Activated CD8-positive, alpha-beta memory T cell treated with anti-CD3 and anti-CD28 coated beads, Interleukin-2, amount 50 U/mL, for 24 hours (primary cell): ENCODE measurements around the gene GCSH.
A peak's percentile ranks its signal among the peaks of the same experiment; 100 is the strongest.

Experiments used
- DNase-seq: peaks from one replicate; pipeline ENCODE4 v3.0.0-alpha.2; 2020; ENCODE audit errors: extremely low read depth

GCSH gene

DNA sequence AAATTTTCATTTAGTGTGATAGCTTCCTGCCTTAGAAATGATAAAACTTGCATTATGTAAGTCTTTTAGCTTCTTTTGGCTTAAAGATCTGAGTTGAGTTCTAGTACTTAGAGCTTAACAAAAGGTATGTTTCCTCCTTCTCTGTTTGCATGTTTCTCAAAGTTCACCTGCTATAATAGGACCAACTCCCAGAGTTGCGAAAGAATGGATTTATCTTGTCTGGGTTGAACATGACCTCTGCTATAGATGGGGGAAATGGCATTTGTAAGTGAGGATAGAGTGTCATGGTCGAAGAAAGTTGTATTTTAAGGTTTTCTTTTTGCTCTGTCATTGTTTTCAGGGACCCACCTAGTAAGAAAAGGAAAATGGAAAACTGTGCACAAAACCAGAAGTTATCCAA lies 53.4 kb downstream of the GCSH start:
- no peak for DNase-seq

DNA sequence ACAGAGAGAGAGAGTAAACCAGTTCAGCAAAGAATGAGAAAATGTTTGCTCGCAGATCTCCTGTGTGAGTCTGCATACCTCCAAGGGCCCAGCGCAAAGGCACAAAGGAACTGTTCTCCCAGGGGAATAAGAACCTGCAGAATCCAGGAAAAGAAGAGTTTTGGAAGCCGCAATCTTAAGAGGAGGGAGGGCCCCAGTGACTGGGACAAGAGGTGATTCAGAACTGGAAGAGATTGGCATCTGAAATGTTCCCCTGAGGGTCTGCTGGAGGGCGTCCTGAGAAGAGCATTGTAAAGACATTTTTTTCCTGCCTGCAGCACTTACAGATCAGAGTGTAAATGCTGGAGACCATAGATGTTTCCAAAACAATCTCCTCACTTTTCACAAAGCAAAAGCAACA lies 54.5 kb downstream of the GCSH start:
- DNase-seq = no peak

DNA sequence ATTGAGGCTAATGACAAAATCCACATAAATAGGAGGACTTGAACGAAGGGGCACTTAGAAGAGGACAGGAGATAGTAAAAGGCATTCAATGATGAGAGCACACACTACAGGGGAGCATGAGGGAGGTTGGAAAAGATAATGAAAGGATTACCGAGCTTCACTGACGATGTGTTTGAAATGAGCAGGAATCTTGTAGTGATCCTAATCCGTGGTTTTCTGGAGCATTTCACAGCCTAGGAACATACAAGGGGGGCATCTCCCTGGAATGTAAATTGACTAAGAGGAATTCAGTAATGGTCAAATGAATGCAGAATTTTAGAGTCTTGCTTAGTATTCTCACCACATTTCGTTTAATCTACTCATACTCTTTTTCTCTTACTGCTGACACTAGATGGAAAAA lies 55.4 kb downstream of the GCSH start:
- DNase-seq = no peak

DNA sequence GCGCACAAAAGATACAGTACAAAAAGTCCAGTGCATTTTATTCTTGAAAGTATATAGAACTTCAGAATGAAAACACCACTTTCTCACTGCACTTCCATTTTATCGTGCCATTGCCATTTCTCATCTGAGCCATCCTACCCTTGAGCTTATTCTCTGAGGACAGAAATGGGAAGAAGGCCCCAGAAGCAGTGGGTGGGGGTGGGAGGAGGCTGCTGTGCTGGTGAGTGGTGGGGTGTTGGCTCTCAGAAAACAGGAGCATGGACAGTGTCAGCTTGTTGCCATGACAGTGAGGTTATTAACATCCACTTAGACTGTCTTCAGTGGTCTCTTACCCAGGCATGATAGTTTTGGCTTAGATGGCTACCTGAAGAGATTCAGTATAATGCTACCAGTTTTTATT lies 56.1 kb downstream of the GCSH start:
- no peak for DNase-seq

DNA sequence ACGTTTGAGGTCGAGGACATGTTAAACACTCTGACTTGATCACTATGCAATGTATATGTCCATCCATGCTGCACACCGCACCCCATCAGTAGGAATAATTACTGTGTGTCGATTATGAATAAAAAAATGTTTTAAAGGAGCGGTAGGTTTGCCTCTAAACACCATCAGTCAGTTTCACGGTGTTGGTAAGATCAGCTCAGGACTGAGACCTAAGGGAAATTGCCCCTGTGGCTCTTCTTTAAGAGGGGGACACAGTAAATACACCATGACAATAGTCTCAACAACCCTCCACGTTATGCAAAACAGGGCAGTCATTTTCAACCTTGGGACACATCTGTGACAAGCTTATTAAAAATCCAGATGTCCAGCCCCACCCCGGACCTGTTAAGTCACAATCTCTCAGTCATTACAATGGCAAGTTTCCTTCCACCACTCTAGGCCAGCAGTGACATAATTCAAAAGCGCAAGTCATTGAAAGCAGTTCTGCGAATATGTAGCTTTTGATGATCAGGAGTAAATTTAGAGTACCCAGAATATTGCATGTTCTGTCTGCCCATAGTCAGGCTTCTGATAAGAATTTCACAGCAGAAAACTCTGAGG lies 59.3 kb downstream of the GCSH start:
- no peak for DNase-seq

DNA sequence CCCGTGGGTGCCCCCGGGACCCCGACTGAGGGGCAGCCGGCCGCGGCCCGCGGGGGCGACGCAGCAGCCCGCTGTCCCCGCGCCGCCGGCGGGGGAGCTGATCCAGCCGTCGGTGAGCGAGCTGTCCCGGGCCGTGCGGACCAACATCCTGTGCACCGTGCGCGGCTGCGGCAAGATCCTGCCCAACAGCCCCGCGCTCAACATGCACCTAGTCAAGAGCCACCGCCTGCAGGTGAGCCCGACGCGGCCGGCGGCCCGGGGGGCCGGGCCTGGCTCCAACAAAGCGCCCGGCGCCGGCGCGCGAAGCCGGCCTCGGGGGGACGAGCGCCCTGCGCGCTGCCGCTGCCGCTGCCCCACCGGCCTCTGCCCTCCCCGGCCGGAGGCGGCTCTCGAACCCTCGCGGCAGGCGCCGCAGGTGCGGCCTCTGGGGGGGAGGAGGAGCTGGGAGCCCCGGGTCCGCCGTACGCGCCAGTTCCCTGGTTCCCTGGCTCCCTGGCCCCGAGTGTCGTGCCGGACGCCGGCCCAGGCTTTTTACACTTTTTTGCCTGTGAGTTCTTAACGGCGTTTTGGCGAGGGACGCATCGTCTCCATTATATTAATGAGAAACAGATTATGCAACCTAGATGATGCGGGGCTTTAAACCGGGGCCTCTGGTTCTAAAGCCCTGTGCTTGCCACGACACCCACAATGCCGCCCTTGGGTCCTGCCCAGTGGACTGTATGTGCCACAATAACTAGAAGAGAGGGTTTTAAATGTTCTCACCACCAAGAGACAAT lies 60.0 kb downstream of the GCSH start:
- DNase-seq = no peak

DNA sequence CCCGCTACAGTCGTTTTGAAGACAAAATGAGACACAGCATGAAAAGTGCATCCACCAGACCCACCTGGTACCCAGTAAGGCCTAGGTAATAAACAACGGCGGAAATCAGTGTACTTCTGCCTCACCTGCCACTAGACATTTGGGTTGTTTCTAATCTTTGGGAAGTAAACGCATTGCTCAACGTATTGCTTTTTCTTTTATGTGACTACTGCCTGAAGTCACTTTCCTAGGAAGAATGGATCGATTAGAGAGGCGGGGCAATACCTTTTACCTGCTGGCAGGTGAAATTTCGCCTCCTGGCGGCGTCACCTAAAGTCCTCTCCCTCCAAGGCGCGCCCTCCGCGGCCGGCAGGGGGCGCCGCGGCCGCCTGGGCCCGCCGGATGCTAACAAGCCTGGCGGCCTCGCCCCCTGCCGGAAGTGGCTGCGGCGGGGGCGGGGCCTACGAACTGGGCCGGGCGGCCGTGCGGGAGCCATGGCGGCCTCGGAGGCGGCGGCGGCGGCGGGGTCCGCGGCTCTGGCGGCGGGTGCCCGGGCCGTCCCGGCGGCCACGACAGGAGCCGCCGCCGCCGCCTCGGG lies 60.7 kb downstream of the GCSH start, which contains the start of gene ATMIN:
TSS of gene ATMIN (plus strand) at position 445 of the 577 bp plus-strand sequence. CDS start at position 474, 29 bp downstream.
- peak; percentile 45 for DNase-seq
